ENCODE results near the gene RAD51B.

DNA sequence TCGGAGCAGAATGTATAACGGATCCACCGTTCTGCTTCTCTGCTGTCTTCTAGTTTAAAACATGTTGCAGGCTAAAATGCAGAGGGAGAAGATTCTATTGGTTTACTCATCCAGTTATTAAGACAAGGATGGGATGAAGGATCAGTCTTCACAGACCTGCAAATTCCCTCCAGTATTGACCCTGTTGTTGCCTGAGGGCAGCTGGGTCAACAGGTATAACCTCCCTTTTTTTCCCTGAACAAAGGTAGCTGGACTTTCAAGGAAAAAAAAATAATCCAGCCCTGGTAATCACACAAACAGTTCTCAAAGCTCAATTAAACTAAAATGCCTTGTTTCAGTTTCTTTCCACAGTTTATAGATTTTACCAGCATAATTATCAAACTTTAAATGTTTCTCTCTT is 492.7 kb downstream of the RAD51B start:
- TF ChIP-seq, protein P1, sequence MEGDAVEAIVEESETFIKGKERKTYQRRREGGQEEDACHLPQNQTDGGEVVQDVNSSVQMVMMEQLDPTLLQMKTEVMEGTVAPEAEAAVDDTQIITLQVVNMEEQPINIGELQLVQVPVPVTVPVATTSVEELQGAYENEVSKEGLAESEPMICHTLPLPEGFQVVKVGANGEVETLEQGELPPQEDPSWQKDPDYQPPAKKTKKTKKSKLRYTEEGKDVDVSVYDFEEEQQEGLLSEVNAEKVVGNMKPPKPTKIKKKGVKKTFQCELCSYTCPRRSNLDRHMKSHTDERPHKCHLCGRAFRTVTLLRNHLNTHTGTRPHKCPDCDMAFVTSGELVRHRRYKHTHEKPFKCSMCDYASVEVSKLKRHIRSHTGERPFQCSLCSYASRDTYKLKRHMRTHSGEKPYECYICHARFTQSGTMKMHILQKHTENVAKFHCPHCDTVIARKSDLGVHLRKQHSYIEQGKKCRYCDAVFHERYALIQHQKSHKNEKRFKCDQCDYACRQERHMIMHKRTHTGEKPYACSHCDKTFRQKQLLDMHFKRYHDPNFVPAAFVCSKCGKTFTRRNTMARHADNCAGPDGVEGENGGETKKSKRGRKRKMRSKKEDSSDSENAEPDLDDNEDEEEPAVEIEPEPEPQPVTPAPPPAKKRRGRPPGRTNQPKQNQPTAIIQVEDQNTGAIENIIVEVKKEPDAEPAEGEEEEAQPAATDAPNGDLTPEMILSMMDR (IDR thresholded peaks at IDR 0.05) = no peak
- TF ChIP-seq EP300 (IDR thresholded peaks at IDR 0.05) (no peak), POLR2A (IDR thresholded peaks at IDR 0.05) (no peak)

Measured in ovary (tissue), 3 donors.